H9 (cell line): ENCODE results near the gene ANKRD12. TPM values are rescaled to one million over a fixed set of nuclear protein-coding genes. Genes with fewer than 3 reads are reported as not detected.

ENCODE experiments used
- DNase-seq: peaks from one replicate; pipeline ENCODE4 v3.0.0-alpha.2; 2017
- H2AFZ ChIP-seq: one replicate; pipeline ENCODE4 v1.6.1; 2013; ENCODE audit warnings: mild to moderate bottlenecking, low read length, control low read depth, moderate library complexity
- H2AK5ac ChIP-seq: 2 replicates; pipeline ENCODE4 v1.6.1; 2013; ENCODE audit warnings: low read length, control low read depth, mixed read lengths; ENCODE audit not compliant: insufficient read length
- H2BK120ac ChIP-seq: one replicate; pipeline ENCODE4 v1.6.1; 2013; ENCODE audit warnings: low read depth, mild to moderate bottlenecking, low read length, control low read depth, inconsistent platforms; ENCODE audit not compliant: poor library complexity, severe bottlenecking
- H2BK12ac ChIP-seq: 2 replicates; pipeline ENCODE4 v1.6.1; 2013; ENCODE audit warnings: low read length, control low read depth, mixed read lengths, low read depth; ENCODE audit not compliant: insufficient read length
- H2BK15ac ChIP-seq: 2 replicates; pipeline ENCODE4 v1.6.1; 2013; ENCODE audit warnings: low read depth, low read length, control low read depth
- H2BK20ac ChIP-seq: one replicate; pipeline ENCODE4 v1.6.1; 2013; ENCODE audit warnings: low read depth, mild to moderate bottlenecking, low read length, control low read depth, inconsistent platforms; ENCODE audit not compliant: poor library complexity, severe bottlenecking
- H2BK5ac ChIP-seq: 2 replicates; pipeline ENCODE4 v1.6.1; 2013; ENCODE audit warnings: low read length, control low read depth, mixed read lengths; ENCODE audit not compliant: insufficient read length
- H3K14ac ChIP-seq: 2 replicates; pipeline ENCODE4 v1.6.1; 2013; ENCODE audit warnings: low read length, control low read depth; ENCODE audit not compliant: insufficient read depth
- H3K18ac ChIP-seq: 2 replicates; pipeline ENCODE4 v1.6.1; 2013; ENCODE audit warnings: low read depth, mild to moderate bottlenecking, mixed read lengths, low read length, control low read depth; ENCODE audit not compliant: insufficient read length
- H3K23ac ChIP-seq: 2 replicates; pipeline ENCODE4 v1.6.1; 2013; ENCODE audit warnings: low read length, control low read depth, mixed read lengths, low read depth; ENCODE audit not compliant: insufficient read length
- H3K23me2 ChIP-seq: 2 replicates; pipeline ENCODE4 v1.6.1; 2013; ENCODE audit warnings: low read depth, mild to moderate bottlenecking, mixed read lengths, low read length, control low read depth; ENCODE audit not compliant: insufficient read length, poor library complexity, severe bottlenecking
- H3K27ac ChIP-seq: 2 replicates; pipeline ENCODE4 v1.5.1; 2013; ENCODE audit warnings: low read length, control low read depth, mixed read lengths, low read depth; ENCODE audit not compliant: insufficient read length
- H3K27me3 ChIP-seq: 2 replicates; pipeline ENCODE4 v1.6.1; 2013; ENCODE audit warnings: low read length, control low read depth, inconsistent platforms; ENCODE audit not compliant: insufficient read depth
- H3K4ac ChIP-seq: 2 replicates; pipeline ENCODE4 v1.6.1; 2013; ENCODE audit warnings: low read depth, mild to moderate bottlenecking, control low read depth, inconsistent platforms, low read length, moderate library complexity
- H3K4me1 ChIP-seq: 2 replicates; pipeline ENCODE4 v1.6.1; 2013; ENCODE audit warnings: low read length, control low read depth, inconsistent platforms; ENCODE audit not compliant: insufficient read depth
- H3K4me2 ChIP-seq: 2 replicates; pipeline ENCODE4 v1.6.1; 2013; ENCODE audit warnings: low read length, control low read depth, mixed read lengths; ENCODE audit not compliant: insufficient read length, insufficient read depth
- H3K56ac ChIP-seq: 2 replicates; pipeline ENCODE4 v1.6.1; 2013; ENCODE audit warnings: low read depth, mild to moderate bottlenecking, mixed read lengths, low read length, control low read depth; ENCODE audit not compliant: insufficient read length
- H3K79me1 ChIP-seq: 2 replicates; pipeline ENCODE4 v1.6.1; 2013; ENCODE audit warnings: low read depth, mild to moderate bottlenecking, moderate library complexity, low read length, control low read depth, inconsistent platforms; ENCODE audit not compliant: insufficient read depth, poor library complexity, severe bottlenecking
- H3K79me2 ChIP-seq: 2 replicates; pipeline ENCODE4 v1.6.1; 2013; ENCODE audit warnings: low read length, control low read depth, inconsistent platforms; ENCODE audit not compliant: insufficient read depth
- H3K9ac ChIP-seq: 2 replicates; pipeline ENCODE4 v1.6.1; 2013; ENCODE audit warnings: low read length, control low read depth, mixed read lengths; ENCODE audit not compliant: insufficient read length; ENCODE audit errors: extremely low read depth
- H3K9me3 ChIP-seq: one replicate; pipeline ENCODE4 v1.6.1; 2013; ENCODE audit warnings: low read depth, low read length, inconsistent platforms; ENCODE audit not compliant: control insufficient read depth
- H3T11ph ChIP-seq: one replicate; pipeline ENCODE4 v1.6.1; 2013; ENCODE audit warnings: mild to moderate bottlenecking, low read length, control low read depth, inconsistent platforms
- H4K20me1 ChIP-seq: one replicate; pipeline ENCODE4 v1.6.1; 2013; ENCODE audit not compliant: control insufficient read depth, insufficient read length, insufficient read depth
- H4K5ac ChIP-seq: 2 replicates; pipeline ENCODE4 v1.6.1; 2013; ENCODE audit warnings: low read depth, mild to moderate bottlenecking, mixed read lengths, low read length, control low read depth; ENCODE audit not compliant: insufficient read length
- H4K8ac ChIP-seq: replicated peaks from 2 replicates; pipeline ENCODE4 v1.6.1; 2013; ENCODE audit warnings: low read length, control low read depth, mixed read lengths, low read depth; ENCODE audit not compliant: insufficient read length
- H4K91ac ChIP-seq: 2 replicates; pipeline ENCODE4 v1.6.1; 2013; ENCODE audit warnings: low read depth, mild to moderate bottlenecking, moderate library complexity, mixed read lengths, low read length, control low read depth; ENCODE audit not compliant: insufficient read length
- H3K27ac Mint-ChIP-seq, 3 experiments: 2 replicates in 2 of 3; 3 replicates in 1 of 3; pipeline ENCODE4 v1.8.0; 2020 to 2021; ENCODE audit warnings: mixed read lengths in 3 of 3, mild to moderate bottlenecking in 1 of 3, moderate library complexity in 1 of 3
- H3K27me3 Mint-ChIP-seq: 2 replicates; pipeline ENCODE4 v1.8.0; 2021; ENCODE audit warnings: low read depth, mild to moderate bottlenecking, moderate library complexity, mixed read lengths
- H3K36me3 Mint-ChIP-seq, 3 experiments: 2 replicates in 2 of 3; 3 replicates in 1 of 3; pipeline ENCODE4 v1.8.0; 2020 to 2021; ENCODE audit warnings: low read depth in 3 of 3, mixed read lengths in 3 of 3; ENCODE audit not compliant: insufficient read depth in 1 of 3
- H3K4me1 Mint-ChIP-seq, 2 experiments: 2 replicates each; pipeline ENCODE4 v1.8.0; 2020; ENCODE audit warnings: mixed read lengths in 2 of 2
- H3K4me3 Mint-ChIP-seq, 2 experiments: 2 replicates in 1 of 2; 3 replicates in 1 of 2; pipeline ENCODE4 v1.8.0; 2020 to 2021; ENCODE audit warnings: mild to moderate bottlenecking in 2 of 2, mixed read lengths in 2 of 2, moderate library complexity in 1 of 2
- H3K9me3 Mint-ChIP-seq, 2 experiments: 2 replicates in 1 of 2; 3 replicates in 1 of 2; pipeline ENCODE4 v1.8.0; 2020; ENCODE audit warnings: mild to moderate bottlenecking in 2 of 2, mixed read lengths in 2 of 2, moderate library complexity in 1 of 2
- CTCF ChIP-seq: fragments of 200-600 bp; sonication (generic); conservative IDR thresholded peaks from 3 replicates; pipeline ENCODE4 v1.8.0; 2021; ENCODE audit warnings: antibody characterized with exemption, mild to moderate bottlenecking
- WGBS: extraction: QIAGEN DNeasy Blood & Tissue Kit; methylation state at CpG from one replicate; pipeline ENCODE4 v1.1.7; 2013; ENCODE audit warnings: missing lambda C conversion rate, low lambda C conversion rate, mixed read lengths; ENCODE audit not compliant: insufficient read length; ENCODE audit errors: extremely low coverage; 5-methylcytosine and 5-hydroxymethylcytosine counted together
- total RNA-seq: library from RNA; stranded (reverse); gene quantifications from 2 replicates; pipeline ENCODE4 v1.2.1, GENCODE V29; 2021

The ANKRD12 gene
- total RNA-seq, 1 experiment from 2014 or later = 38.9 TPM

- H3K9ac ChIP-seq = no peak overlapping the region
- no peaks in the 10 kb centered on the region for H3K27me3 ChIP-seq
- DNase-seq = no peak
- no peak for TF ChIP-seq CTCF
- H3K79me2 ChIP-seq = no peaks in the 10 kb centered on the region; the same call in 1 of the 2 replicates
- H3K18ac ChIP-seq = no peak overlapping the region
- no peak overlapping the region for H2AK5ac ChIP-seq
- no peak overlapping the region for H4K5ac ChIP-seq
- no peak overlapping the region for H2BK15ac ChIP-seq
- H3K23ac ChIP-seq = no peak overlapping the region
- H3K23me2 ChIP-seq = no peaks in the 10 kb centered on the region
- H3K4me1 ChIP-seq = no peaks in the 10 kb centered on the region
- H3K56ac ChIP-seq = no peak overlapping the region
- Mint-ChIP-seq H3K4me3 (no peak overlapping the region), H3K36me3 (peaks cover 22 to 38% (median 30%) of the 10 kb centered on the region in 3 experiments), H3K4me1 (peaks cover 3 to 4% of the 10 kb centered on the region in 2 experiments; a peak in 3 of 4 replicates), H3K27ac (no peak overlapping the region), H3K27me3 (no peaks in the 10 kb centered on the region; the same call in 1 of the 2 replicates), H3K9me3 (peaks cover 22% of the 10 kb centered on the region in 2 experiments)
- H2AFZ ChIP-seq = no peak overlapping the region
- H2BK20ac ChIP-seq = no peak overlapping the region
- no peak overlapping the region for H3K4ac ChIP-seq
- peaks cover under 1% of the 10 kb centered on the region for H3K79me1 ChIP-seq
- no peak overlapping the region for H4K8ac ChIP-seq
- H3K14ac ChIP-seq = no peak overlapping the region
- no peak overlapping the region for H4K91ac ChIP-seq
- no peak overlapping the region for H3K4me2 ChIP-seq
- H3K27ac ChIP-seq = no peak overlapping the region
- WGBS = no CpG with 5 or more reads among the region's 4 CpGs
- no peaks in the 10 kb centered on the region for H3K9me3 ChIP-seq
- H4K20me1 ChIP-seq = no peaks in the 10 kb centered on the region
- H2BK5ac ChIP-seq = no peak overlapping the region
- H3T11ph ChIP-seq = no peak overlapping the region
- H2BK120ac ChIP-seq = no peak overlapping the region
- no peak overlapping the region for H2BK12ac ChIP-seq
Observed at GRCh38 chr18:9232977-9233376, 96.4 kb downstream of the ANKRD12 start.
